NCI-H2196 treated with DMSO at 0.1 percent for 48 hours (cell line): ENCODE data around the gene CDK1.
"Not testable (repeated sequence)": the region's sequence is repeated elsewhere in the genome, so short reads cannot be mapped to it uniquely, and the experiment has no call there.

ENCODE experiments used
- DNase-seq: peaks from one replicate; lab custom pipeline; 2025; ENCODE audit not compliant: unreplicated experiment; lab: John Stamatoyannopoulos, UW

CDK1 gene

GRCh38 chr10:60810437-60811182 is 32.3 kb downstream of the CDK1 start:
- no peak for DNase-seq

- peak; percentile 21 for DNase-seq
Observed at GRCh38 chr10:60816628-60817397, 38.5 kb downstream of the CDK1 start.

DNA sequence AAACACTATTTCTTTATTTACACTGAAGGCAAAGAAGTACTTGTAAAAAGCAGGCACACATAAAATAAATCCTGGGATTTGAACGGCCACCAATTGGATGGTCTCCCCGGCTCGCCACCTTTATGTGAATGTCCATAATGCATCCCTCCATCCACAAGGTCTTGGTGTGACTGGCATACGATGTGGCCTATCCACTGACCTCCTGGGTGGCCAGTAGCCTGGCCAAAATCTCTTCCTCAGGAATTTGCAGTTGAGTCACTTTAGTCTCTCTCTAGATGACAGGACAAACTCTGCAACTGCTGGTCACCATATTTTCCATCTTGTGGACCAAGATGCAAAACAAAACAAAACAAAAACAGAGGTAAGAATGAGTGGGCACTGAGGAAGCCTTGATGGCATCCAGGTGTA is 39.1 kb downstream of the CDK1 start:
- DNase-seq: no peak

DNA sequence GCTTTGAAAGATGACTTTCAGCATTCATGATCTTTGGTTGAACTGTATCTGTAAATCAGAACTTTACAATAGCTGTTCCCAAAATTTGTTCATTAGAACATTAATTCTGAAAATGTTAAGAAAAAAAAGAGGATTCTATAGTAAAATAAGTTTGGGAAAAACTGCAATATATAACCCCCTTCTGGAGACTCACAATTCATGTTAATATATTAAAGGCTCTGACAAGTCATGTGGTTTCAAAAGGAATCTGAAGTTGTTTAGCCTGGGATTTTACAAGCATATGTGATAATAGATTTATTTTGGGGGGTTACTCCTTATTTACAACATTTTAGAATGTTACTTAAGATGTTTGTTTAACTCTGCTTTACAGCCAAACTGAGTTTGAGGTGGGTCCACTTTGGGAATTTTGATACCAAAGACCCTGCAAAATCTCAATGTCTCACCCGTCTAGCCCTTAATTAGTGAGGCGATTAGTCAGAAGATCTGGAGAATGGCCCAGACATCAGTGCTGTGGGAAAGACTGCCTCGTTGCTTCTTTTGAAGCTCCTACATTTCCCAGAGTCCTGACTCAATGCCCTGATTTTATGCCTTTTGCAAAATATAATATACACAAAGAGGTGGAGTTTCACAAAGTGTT is 40.0 kb downstream of the CDK1 start:
- DNase-seq: no peak

DNA sequence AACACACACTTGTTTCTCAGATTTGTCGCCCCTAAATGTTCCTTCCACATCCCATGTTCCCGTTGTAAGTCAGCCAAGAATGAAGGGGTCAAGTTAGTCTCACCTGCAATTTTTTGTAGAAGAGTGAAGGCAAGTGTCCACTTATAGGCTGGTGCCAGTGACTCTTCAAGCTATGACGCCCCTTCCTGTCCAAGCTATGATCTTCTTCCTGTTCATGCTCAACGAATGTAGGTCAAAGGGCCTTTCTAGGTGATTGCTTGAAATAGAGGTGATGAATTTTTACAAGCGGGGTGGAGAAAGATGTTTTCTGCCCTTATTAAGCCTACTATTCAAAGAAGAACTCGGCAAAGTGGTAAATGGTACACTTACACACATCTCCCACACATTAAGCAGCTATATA is 41.0 kb downstream of the CDK1 start:
- DNase-seq: no peak

DNA sequence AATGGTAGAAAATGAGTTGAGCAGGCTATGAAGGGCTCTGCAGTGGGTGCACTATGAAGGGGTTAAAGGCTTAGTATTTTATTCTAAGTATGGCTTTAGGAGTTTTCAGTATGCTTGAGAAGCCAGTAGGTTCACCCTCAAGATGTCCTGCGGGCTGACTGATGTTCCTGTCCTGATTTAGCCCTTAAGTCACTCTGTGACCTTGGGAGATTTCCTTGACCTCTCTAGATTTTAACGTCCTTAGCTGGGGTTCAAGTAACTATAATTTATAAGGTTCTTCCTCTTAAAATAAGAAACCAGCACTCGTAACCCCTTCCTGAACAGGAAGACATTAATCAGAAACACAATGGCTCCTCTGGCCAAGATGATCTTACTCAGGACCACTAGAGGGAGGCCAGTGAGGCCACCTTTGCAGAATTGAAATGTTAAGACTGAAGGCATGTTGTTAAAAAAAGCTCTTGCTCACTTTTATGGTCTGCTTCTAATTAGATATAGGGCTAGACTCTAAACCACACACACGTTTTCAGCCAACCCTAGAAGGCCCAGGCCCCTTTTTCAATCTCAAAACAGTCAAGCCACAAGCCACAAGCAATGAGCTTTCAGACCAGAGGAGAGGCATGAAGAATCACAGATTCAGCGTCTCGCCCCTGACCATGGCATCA is 41.9 kb downstream of the CDK1 start:
- DNase-seq: no peak

- no peak for DNase-seq
Observed at GRCh38 chr10:60821656-60822055, 43.4 kb downstream of the CDK1 start.

- DNase-seq: no peak
Observed at GRCh38 chr10:60822809-60823208, 44.5 kb downstream of the CDK1 start.

GRCh38 chr10:60823324-60823723 is 45.0 kb downstream of the CDK1 start:
- no peak for DNase-seq

- DNase-seq: no peak
Observed at GRCh38 chr10:60825520-60825919, 47.2 kb downstream of the CDK1 start.

GRCh38 chr10:60827791-60828488 is 49.7 kb downstream of the CDK1 start:
- DNase-seq: no peak

DNA sequence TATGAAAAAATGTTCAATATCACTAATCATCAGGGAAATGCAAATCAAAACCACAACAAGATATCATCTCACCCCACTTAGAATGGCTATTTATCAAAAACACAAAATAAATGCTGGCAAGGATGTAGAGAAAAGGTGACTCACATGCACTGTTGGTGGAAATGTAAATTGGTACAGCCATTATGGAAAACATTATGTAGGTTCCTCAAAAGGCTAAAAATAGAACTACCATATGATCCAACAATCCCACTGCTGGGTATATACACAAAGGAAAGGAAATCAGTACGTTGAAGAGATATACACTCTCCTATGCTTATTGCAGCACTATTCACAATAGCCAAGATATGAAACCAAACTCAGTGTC is 50.2 kb downstream of the CDK1 start:
- DNase-seq: no peak

DNA sequence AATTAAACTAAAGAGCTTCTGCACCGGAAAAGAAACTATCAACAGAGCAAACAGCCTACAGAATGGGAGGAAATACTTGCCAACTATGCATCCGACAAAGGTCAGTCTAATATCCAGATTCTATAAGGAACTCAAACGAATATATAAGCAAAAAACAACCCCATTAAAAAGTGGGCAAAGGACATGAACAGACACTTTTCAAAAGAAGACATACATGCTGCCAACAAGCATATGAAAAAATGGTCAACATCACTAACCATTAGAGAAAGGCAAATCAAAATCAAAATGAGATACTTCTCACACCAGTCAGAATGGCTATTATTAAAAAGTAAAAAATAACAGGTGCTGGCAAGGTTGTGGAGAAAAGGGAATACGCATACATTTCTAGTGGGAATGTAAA is 53.9 kb downstream of the CDK1 start:
- not testable (repeated sequence) for DNase-seq

DNA sequence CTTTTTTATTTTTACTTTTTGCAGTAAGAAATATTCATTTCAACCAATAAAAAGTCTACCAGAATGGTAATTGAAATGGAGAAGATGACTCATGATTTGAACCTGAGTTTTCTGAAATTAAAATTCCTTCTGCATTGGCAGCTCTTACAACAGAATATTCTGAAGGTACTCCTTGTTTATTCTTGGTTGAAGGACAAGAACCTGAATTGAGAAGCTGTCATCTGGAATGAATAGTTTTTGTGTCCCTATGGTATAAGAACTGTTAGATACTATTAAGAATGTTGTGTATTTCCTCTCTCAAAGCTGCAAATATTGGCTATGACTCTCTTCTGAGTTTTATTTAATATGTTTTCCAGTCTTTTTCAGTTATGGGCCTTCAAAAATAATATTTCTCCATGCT is 56.1 kb downstream of the CDK1 start:
- no peak for DNase-seq

GRCh38 chr10:60835049-60835448 is 56.8 kb downstream of the CDK1 start:
- DNase-seq: no peak

GRCh38 chr10:60841227-60841626 is 62.9 kb downstream of the CDK1 start:
- DNase-seq: not testable (repeated sequence)

DNA sequence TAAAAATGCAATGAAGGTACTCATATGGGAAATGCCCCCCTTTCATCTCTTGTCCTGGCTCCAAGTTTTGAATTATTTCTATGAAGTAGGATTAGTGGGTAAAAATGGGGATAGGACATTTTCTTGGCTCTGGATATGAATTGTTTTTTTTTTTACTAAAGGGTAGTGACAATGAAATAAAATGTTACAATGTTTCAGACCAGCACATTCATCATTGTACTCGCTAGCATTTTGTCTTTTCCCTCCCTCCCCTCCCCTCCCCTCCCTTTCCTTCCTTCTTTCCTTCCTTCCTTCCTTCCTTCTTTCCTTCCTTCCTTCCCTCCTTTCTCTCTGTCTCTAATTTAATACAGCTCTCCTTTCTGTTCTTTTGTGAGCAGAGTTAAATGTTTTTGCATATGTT is 64.4 kb downstream of the CDK1 start:
- DNase-seq: no peak
